OCI-LY7 (cell line): ENCODE data around the gene STARD3. TPM values are rescaled to one million over a fixed set of nuclear protein-coding genes. Genes with fewer than 3 reads are reported as not detected.

Source experiments
- BruUV-seq: library from RNA; stranded (reverse); fragments of 400-500 nt; replicated peaks from 2 replicates; lab custom pipeline; 2021; lab: Mats Ljungman, UMichigan
- CTCF ChIA-PET: fragments of 300-600 bp; sonication (Branson Sonifier 250); formaldehyde crosslinking; loops from one replicate; lab custom pipeline; 2022; ENCODE audit warnings: antibody characterized with exemption; ENCODE audit not compliant: unreplicated experiment; lab: Charles Lee
- POLR2A ChIA-PET: fragments of 300-600 bp; sonication (Branson Sonifier 250); formaldehyde crosslinking; loops from one replicate; lab custom pipeline; 2022; ENCODE audit warnings: antibody characterized with exemption; lab: Charles Lee
- DNase-seq: peaks from one replicate; pipeline ENCODE4 v3.0.0-alpha.2; 2015; ENCODE audit warnings: low spot score
- H2AFZ ChIP-seq: fragments of 200-600 bp; sonication (generic), shearing (Covaris generic); 2 replicates; pipeline ENCODE4 v1.6.1; 2014; ENCODE audit warnings: mild to moderate bottlenecking, antibody characterized with exemption, low read length, moderate library complexity
- H3K27ac ChIP-seq: fragments of 200-600 bp; sonication (generic); 2 replicates; pipeline ENCODE4 v1.5.1; 2014; ENCODE audit warnings: mixed run types, low read depth, mild to moderate bottlenecking, moderate library complexity, low read length, inconsistent platforms; ENCODE audit not compliant: poor library complexity, severe bottlenecking
- H3K36me3 ChIP-seq: fragments of 200-600 bp; sonication (generic); 2 replicates; pipeline ENCODE4 v1.6.1; 2014; ENCODE audit warnings: mild to moderate bottlenecking, antibody characterized with exemption, low read length, moderate library complexity, mixed read lengths; ENCODE audit not compliant: insufficient read depth
- H3K4me1 ChIP-seq: fragments of 200-600 bp; sonication (generic); 2 replicates; pipeline ENCODE4 v1.5.1; 2014; ENCODE audit warnings: mild to moderate bottlenecking, low read length; ENCODE audit not compliant: insufficient read depth, poor library complexity, severe bottlenecking
- H3K4me2 ChIP-seq: fragments of 200-600 bp; sonication (generic); 2 replicates; pipeline ENCODE4 v1.6.1; 2014; ENCODE audit warnings: mild to moderate bottlenecking, low read length
- H3K4me3 ChIP-seq: fragments of 200-600 bp; sonication (generic); 2 replicates; pipeline ENCODE4 v1.5.1; 2014; ENCODE audit warnings: mild to moderate bottlenecking, low read depth, low read length; ENCODE audit not compliant: poor library complexity, severe bottlenecking
- H3K79me2 ChIP-seq: fragments of 200-600 bp; sonication (generic); 2 replicates; pipeline ENCODE4 v1.6.1; 2016; ENCODE audit warnings: low read depth, mild to moderate bottlenecking, low read length, moderate library complexity, mixed read lengths; ENCODE audit not compliant: insufficient read depth
- H3K9me2 ChIP-seq: fragments of 200-600 bp; sonication (generic); 2 replicates; pipeline ENCODE4 v1.6.1; 2016; ENCODE audit warnings: mild to moderate bottlenecking, low read length, mixed read lengths; ENCODE audit not compliant: insufficient read depth
- H3K9me3 ChIP-seq: fragments of 200-600 bp; sonication (generic); 2 replicates; pipeline ENCODE4 v1.6.1; 2014; ENCODE audit warnings: mild to moderate bottlenecking, mixed run types, low read length, mixed read lengths
- H4K20me1 ChIP-seq: fragments of 200-600 bp; sonication (generic); 2 replicates; pipeline ENCODE4 v1.6.1; 2014; ENCODE audit warnings: mild to moderate bottlenecking, antibody characterized with exemption, low read length, moderate library complexity, mixed read lengths; ENCODE audit not compliant: insufficient read depth
- CTCF ChIP-seq: fragments of 200-600 bp; sonication (generic); conservative IDR thresholded peaks from 2 replicates; pipeline ENCODE4 v1.5.1; 2014; ENCODE audit warnings: mild to moderate bottlenecking, antibody characterized with exemption, low read length, moderate library complexity, mixed read lengths
- EZH2phosphoT487 ChIP-seq: fragments of 200-600 bp; sonication (generic); IDR thresholded peaks from 2 replicates; pipeline ENCODE4 v1.6.1; 2018; ENCODE audit warnings: low read depth, borderline replicate concordance, mild to moderate bottlenecking, mixed run types, antibody characterized with exemption, low read length, moderate library complexity, mixed read lengths
- intact Hi-C: fragments of 100-400 bp; cut with micrococcal nuclease; formaldehyde crosslinking; loops from one replicate; pipeline ENCODE4 v1.10.0; 2022; ENCODE audit not compliant: unreplicated experiment
- total RNA-seq, 2 experiments: library from RNA; depleted of rRNA in 1 of 2; stranded (reverse); fragments of >200 nt in 1 of 2; shearing (Covaris generic) in 1 of 2; gene quantifications; 2 replicates each; pipeline ENCODE4 v1.2.3, GENCODE V29; 2014 to 2022

Gene STARD3
- total RNA-seq, 2 experiments from 2014 or later = 36.5 to 54.2 TPM

GRCh38 chr17:39687546-39688474 is 50.9 kb downstream of the STARD3 start, which contains the start of gene PGAP3:
Gene PGAP3, minus strand, starts transcription at chr17:39688057. Its CDS starts 43 bp downstream, at chr17:39688014.
- peak within 1 kb of the TSS; percentile 89 for H3K4me3 ChIP-seq
- intact Hi-C loops = loop anchor here (5.0 kb wide), 1 partner anchor 64 kb away; no protein-coding TSS in a partner anchor

GRCh38 chr17:39688475-39688835 is 51.5 kb downstream of the STARD3 start:
- H4K20me1 ChIP-seq = no peaks in the 10 kb centered on the region
- H3K36me3 ChIP-seq = no peaks in the 10 kb centered on the region
- intact Hi-C loops = loop anchor here (5.0 kb wide), 1 partner anchor 64 kb away; no protein-coding TSS in a partner anchor
- peak overlapping the region; percentile 89 for H3K4me3 ChIP-seq
- H2AFZ ChIP-seq = peak overlapping the region; percentile 83
- ChIA-PET CTCF (interaction anchor here (1.0 kb wide), 2 partner anchors 17 to 34 kb away, joined by 4 to 5 read pairs; no protein-coding TSS in a partner anchor), POLR2A (interaction anchor here (0.6 to 1.3 kb wide), 5 partner anchors 13 to 178 kb away, joined by 3 to 5 read pairs (median 3); partner anchors contain the start of gene STARD3)
- DNase-seq = no peak
- no peak for TF ChIP-seq CTCF
- TF ChIP-seq EZH2phosphoT487 = no peak
- peak overlapping the region; percentile 91 for H3K27ac ChIP-seq
- TSS peak; percentile 97 for BruUV-seq
- no peaks in the 10 kb centered on the region for H3K9me2 ChIP-seq
- 0 out of 2 replicates have a peak, but pooled peaks cover 10% of the 10 kb centered on the region for H3K79me2 ChIP-seq
- peak overlapping the region; percentile 99 for H3K4me2 ChIP-seq
- no peaks in the 10 kb centered on the region for H3K9me3 ChIP-seq
- peaks cover 17% of the 10 kb centered on the region for H3K4me1 ChIP-seq

More at GRCh38 chr17:39687546-39688474, 50.9 kb downstream of the STARD3 start, which contains the start of gene PGAP3:
- H3K9me2 ChIP-seq = no peaks in the 10 kb centered on the region
- peak within 1 kb of the TSS; percentile 91 for H3K27ac ChIP-seq
- peak within 1 kb of the TSS; percentile 83 for H2AFZ ChIP-seq
- ChIA-PET POLR2A (interaction anchor here (0.6 to 1.3 kb wide), 7 partner anchors 13 to 285 kb away, joined by 3 to 5 read pairs (median 3); partner anchors contain the start of gene STARD3), CTCF (interaction anchor here (1.0 kb wide), 2 partner anchors 17 to 33 kb away, joined by 4 to 5 read pairs; no protein-coding TSS in a partner anchor)
- TF ChIP-seq EZH2phosphoT487 (no peak), CTCF (peak; percentile 32; the same call in 1 of the 2 replicates)
- H3K36me3 ChIP-seq = no peaks in the 10 kb centered on the region
- H3K4me2 ChIP-seq = peak within 1 kb of the TSS; percentile 99
- BruUV-seq = no TSS peak
- H3K4me1 ChIP-seq = peaks cover 17% of the 10 kb centered on the region
- peak; percentile 96 for DNase-seq
- H3K79me2 ChIP-seq = 0 out of 2 replicates have a peak, but pooled peaks cover 10% of the 10 kb centered on the region
- no peaks in the 10 kb centered on the region for H3K9me3 ChIP-seq
- H4K20me1 ChIP-seq = no peaks in the 10 kb centered on the region
